GM18507 (cell line): Measurements from ENCODE around the gene RYR3.

Experiments used
- DNase-seq: peaks from one replicate; pipeline ENCODE4 v3.0.0; 2011; ENCODE audit warnings: low read depth; ENCODE audit not compliant: insufficient read length; ENCODE audit errors: extremely low spot score
- FAIRE-seq: peaks from 2 replicates; lab custom pipeline; 2011; peaks lifted over from hg19 to GRCh38; lab: Jason Lieb, UNC

RYR3 gene

GRCh38 chr15:33375236-33375635 is 64.5 kb downstream of the RYR3 start:
- FAIRE-seq (no peak), DNase-seq (no peak)

GRCh38 chr15:33377204-33377603 is 66.4 kb downstream of the RYR3 start:
- FAIRE-seq (no peak), DNase-seq (no peak)

- DNase-seq: no peak
- FAIRE-seq: no peak
These were observed 68.2 kb downstream of the RYR3 start for GRCh38 chr15:33378866-33379480.

GRCh38 chr15:33380406-33380805 is 69.6 kb downstream of the RYR3 start:
- DNase-seq (no peak), FAIRE-seq (no peak)

- FAIRE-seq: no peak
- no peak for DNase-seq
These were observed 71.7 kb downstream of the RYR3 start for GRCh38 chr15:33382491-33382890.

GRCh38 chr15:33384307-33384706 is 73.5 kb downstream of the RYR3 start:
- FAIRE-seq: no peak
- no peak for DNase-seq

GRCh38 chr15:33392453-33392852 is 81.7 kb downstream of the RYR3 start:
- no peak for FAIRE-seq

GRCh38 chr15:33393546-33393945 is 82.8 kb downstream of the RYR3 start:
- no peak for DNase-seq
- FAIRE-seq: no peak

More at GRCh38 chr15:33392453-33392852, 81.7 kb downstream of the RYR3 start:
- no peak for DNase-seq

- no peak for FAIRE-seq
- DNase-seq: no peak
These were observed 84.6 kb downstream of the RYR3 start for GRCh38 chr15:33395321-33395720.

- FAIRE-seq (no peak), DNase-seq (no peak)
These were observed 85.1 kb downstream of the RYR3 start for GRCh38 chr15:33395846-33396245.

- no peak for FAIRE-seq
- DNase-seq: no peak
These were observed 85.7 kb downstream of the RYR3 start for GRCh38 chr15:33396475-33396874.

- no peak for FAIRE-seq
- DNase-seq: no peak
These were observed 87.8 kb downstream of the RYR3 start for GRCh38 chr15:33398555-33398954.

GRCh38 chr15:33400941-33401340 is 90.2 kb downstream of the RYR3 start:
- DNase-seq: no peak
- no peak for FAIRE-seq

GRCh38 chr15:33402600-33402999 is 91.8 kb downstream of the RYR3 start:
- DNase-seq (no peak), FAIRE-seq (no peak)

- DNase-seq (no peak), FAIRE-seq (no peak)
These were observed 94.3 kb downstream of the RYR3 start for GRCh38 chr15:33405096-33405495.

GRCh38 chr15:33411596-33412540 is 101.1 kb downstream of the RYR3 start:
- FAIRE-seq: no peak
- DNase-seq: no peak

GRCh38 chr15:33419701-33420100 is 108.9 kb downstream of the RYR3 start:
- DNase-seq (no peak), FAIRE-seq (no peak)

- DNase-seq (no peak), FAIRE-seq (no peak)
These were observed 113.3 kb downstream of the RYR3 start for GRCh38 chr15:33424025-33424424.

GRCh38 chr15:33425142-33425541 is 114.4 kb downstream of the RYR3 start:
- FAIRE-seq: no peak
- no peak for DNase-seq

GRCh38 chr15:33430577-33430976 is 119.8 kb downstream of the RYR3 start:
- FAIRE-seq: no peak
- no peak for DNase-seq

GRCh38 chr15:33433821-33434220 is 123.1 kb downstream of the RYR3 start:
- FAIRE-seq: no peak
- DNase-seq: no peak
